Measurements from ENCODE around the gene FAM9C.

GRCh38 chrX:12992544-12993118, 51.8 kb downstream of the FAM9C start:
- TF ChIP-seq CTCF (IDR thresholded peaks at IDR 0.05) (no peak), POLR2A (IDR thresholded peaks at IDR 0.05) (no peak), POLR2AphosphoS5 (IDR thresholded peaks at IDR 0.05) (no peak), EP300 (IDR thresholded peaks at IDR 0.05) (no peak)
